HG02759 (cell line): ENCODE data around the gene CLMN.
"Not testable (repeated sequence)": the region's sequence is repeated elsewhere in the genome, so short reads cannot be mapped to it uniquely, and the experiment has no call there.

Experiments used
- ATAC-seq: cut with Tn5 transposase; IDR thresholded peaks from one replicate; pipeline ENCODE4 v1.9.1; 2021; ENCODE audit warnings: mild to moderate bottlenecking, moderate library complexity; ENCODE audit not compliant: unreplicated experiment

Gene CLMN

GRCh38 chr14:95180966-95181741 is 138.6 kb downstream of the CLMN start:
- no peak for ATAC-seq

- ATAC-seq: not testable (repeated sequence)
These were observed 144.0 kb downstream of the CLMN start for GRCh38 chr14:95175670-95176069.

GRCh38 chr14:95174184-95174792 is 145.4 kb downstream of the CLMN start:
- no peak for ATAC-seq

GRCh38 chr14:95173518-95173917 is 146.2 kb downstream of the CLMN start:
- ATAC-seq: no peak

GRCh38 chr14:95167177-95167576 is 152.5 kb downstream of the CLMN start:
- no peak for ATAC-seq

GRCh38 chr14:95165517-95165916 is 154.2 kb downstream of the CLMN start:
- ATAC-seq: no peak

GRCh38 chr14:95164506-95164905 is 155.2 kb downstream of the CLMN start:
- no peak for ATAC-seq

- ATAC-seq: no peak
These were observed 156.0 kb downstream of the CLMN start for GRCh38 chr14:95163666-95164065.

GRCh38 chr14:95163132-95163531 is 156.6 kb downstream of the CLMN start:
- ATAC-seq: no peak

- no peak for ATAC-seq
These were observed 157.1 kb downstream of the CLMN start for GRCh38 chr14:95162641-95163040.

GRCh38 chr14:95157327-95158189 is 162.2 kb downstream of the CLMN start, which contains the start of gene DICER1:
Gene DICER1, minus strand, starts transcription at chr14:95157529. Its CDS starts 24,071 bp downstream, at chr14:95133458.
- ATAC-seq: peak; percentile 85

- ATAC-seq: peak; percentile 35
These were observed 162.7 kb downstream of the CLMN start for GRCh38 chr14:95157048-95157326.

- peak; percentile 34 for ATAC-seq
These were observed 163.3 kb downstream of the CLMN start for GRCh38 chr14:95156161-95157047.

- ATAC-seq: no peak
These were observed 164.7 kb downstream of the CLMN start for GRCh38 chr14:95155045-95155444.

- ATAC-seq: no peak
These were observed 165.8 kb downstream of the CLMN start for GRCh38 chr14:95153866-95154265.

GRCh38 chr14:95151561-95151960 is 168.1 kb downstream of the CLMN start:
- ATAC-seq: no peak

GRCh38 chr14:95150910-95151309 is 168.8 kb downstream of the CLMN start:
- no peak for ATAC-seq

GRCh38 chr14:95149441-95149840 is 170.3 kb downstream of the CLMN start:
- no peak for ATAC-seq

- ATAC-seq: no peak
These were observed 172.1 kb downstream of the CLMN start for GRCh38 chr14:95147597-95147996.

- no peak for ATAC-seq
These were observed 173.5 kb downstream of the CLMN start for GRCh38 chr14:95146079-95146771.
